ENCODE measurements around the gene SH2B3. TPM values are rescaled to one million over a fixed set of nuclear protein-coding genes. Genes with fewer than 3 reads are reported as not detected.

Gene SH2B3
- total RNA-seq, 1 donor from 2014 or later, result 18.3 TPM

DNA sequence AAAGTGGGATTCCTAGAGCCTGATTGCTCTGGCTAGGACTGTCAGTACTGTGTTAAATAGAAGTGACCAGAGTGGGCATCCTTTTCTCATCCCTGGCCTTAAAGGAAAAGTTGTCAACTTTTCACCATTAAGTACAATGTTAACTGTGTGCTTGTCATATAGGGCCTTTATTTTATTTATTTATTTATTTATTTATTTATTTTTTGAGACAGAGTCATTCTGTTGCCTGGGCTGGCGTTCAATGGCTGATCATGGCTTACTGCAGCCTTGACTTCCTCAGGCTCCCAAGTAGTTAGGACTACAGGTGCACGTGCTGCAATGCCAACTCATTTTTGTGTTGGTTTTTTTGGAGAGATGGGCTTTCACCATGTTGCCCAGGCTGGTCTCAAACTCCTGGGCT is 11.6 kb downstream of the SH2B3 start:
- no peak overlapping the region for H3K27ac Mint-ChIP-seq (ENCODE audit: unreplicated experiment)
- no peaks in the 10 kb centered on the region for H3K9me3 Mint-ChIP-seq (ENCODE audit: low read depth)
- no peak for DNase-seq (ENCODE audit: low spot score)
- H3K36me3 Mint-ChIP-seq (ENCODE audit: low read depth), result peaks cover 5% of the 10 kb centered on the region
- TF ChIP-seq, protein P1, sequence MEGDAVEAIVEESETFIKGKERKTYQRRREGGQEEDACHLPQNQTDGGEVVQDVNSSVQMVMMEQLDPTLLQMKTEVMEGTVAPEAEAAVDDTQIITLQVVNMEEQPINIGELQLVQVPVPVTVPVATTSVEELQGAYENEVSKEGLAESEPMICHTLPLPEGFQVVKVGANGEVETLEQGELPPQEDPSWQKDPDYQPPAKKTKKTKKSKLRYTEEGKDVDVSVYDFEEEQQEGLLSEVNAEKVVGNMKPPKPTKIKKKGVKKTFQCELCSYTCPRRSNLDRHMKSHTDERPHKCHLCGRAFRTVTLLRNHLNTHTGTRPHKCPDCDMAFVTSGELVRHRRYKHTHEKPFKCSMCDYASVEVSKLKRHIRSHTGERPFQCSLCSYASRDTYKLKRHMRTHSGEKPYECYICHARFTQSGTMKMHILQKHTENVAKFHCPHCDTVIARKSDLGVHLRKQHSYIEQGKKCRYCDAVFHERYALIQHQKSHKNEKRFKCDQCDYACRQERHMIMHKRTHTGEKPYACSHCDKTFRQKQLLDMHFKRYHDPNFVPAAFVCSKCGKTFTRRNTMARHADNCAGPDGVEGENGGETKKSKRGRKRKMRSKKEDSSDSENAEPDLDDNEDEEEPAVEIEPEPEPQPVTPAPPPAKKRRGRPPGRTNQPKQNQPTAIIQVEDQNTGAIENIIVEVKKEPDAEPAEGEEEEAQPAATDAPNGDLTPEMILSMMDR (IDR thresholded peaks at IDR 0.05), result no peak
- no peak overlapping the region for H3K4me3 Mint-ChIP-seq (ENCODE audit: unreplicated experiment)
- H3K27me3 Mint-ChIP-seq (ENCODE audit: low read depth), result no peaks in the 10 kb centered on the region
- peaks cover 19% of the 10 kb centered on the region for H3K4me1 Mint-ChIP-seq (ENCODE audit: low read depth)

- H3K4me3 Mint-ChIP-seq (ENCODE audit: unreplicated experiment), result no peak overlapping the region
- DNase-seq (ENCODE audit: low spot score), result no peak
- H3K27me3 Mint-ChIP-seq (ENCODE audit: low read depth), result no peaks in the 10 kb centered on the region
- TF ChIP-seq, protein P1 (IDR thresholded peaks at IDR 0.05), result no peak
- H3K27ac Mint-ChIP-seq (ENCODE audit: unreplicated experiment), result no peak overlapping the region
- peaks cover 5% of the 10 kb centered on the region for H3K36me3 Mint-ChIP-seq (ENCODE audit: low read depth)
- H3K9me3 Mint-ChIP-seq (ENCODE audit: low read depth), result no peaks in the 10 kb centered on the region
- peaks cover 14% of the 10 kb centered on the region for H3K4me1 Mint-ChIP-seq (ENCODE audit: low read depth)
Measured at GRCh38 chr12:111417784-111418593, 12.3 kb downstream of the SH2B3 start.

GRCh38 chr12:111418594-111418880 is 12.8 kb downstream of the SH2B3 start:
- DNase-seq (ENCODE audit: low spot score), result no peak
- Mint-ChIP-seq H3K27me3 (ENCODE audit: low read depth) (no peaks in the 10 kb centered on the region), H3K4me1 (ENCODE audit: low read depth) (peaks cover 9% of the 10 kb centered on the region), H3K36me3 (ENCODE audit: low read depth) (peaks cover 5% of the 10 kb centered on the region), H3K27ac (ENCODE audit: unreplicated experiment) (no peak overlapping the region), H3K4me3 (ENCODE audit: unreplicated experiment) (no peak overlapping the region), H3K9me3 (ENCODE audit: low read depth) (no peaks in the 10 kb centered on the region)
- TF ChIP-seq, protein P1 (IDR thresholded peaks at IDR 0.05), result no peak

- TF ChIP-seq, protein P1 (IDR thresholded peaks at IDR 0.05), result no peak
- Mint-ChIP-seq H3K27ac (ENCODE audit: unreplicated experiment) (no peak overlapping the region), H3K4me3 (ENCODE audit: unreplicated experiment) (no peak overlapping the region), H3K27me3 (ENCODE audit: low read depth) (no peaks in the 10 kb centered on the region), H3K36me3 (ENCODE audit: low read depth) (peaks cover 5% of the 10 kb centered on the region), H3K9me3 (ENCODE audit: low read depth) (no peaks in the 10 kb centered on the region), H3K4me1 (ENCODE audit: low read depth) (peaks cover 9% of the 10 kb centered on the region)
- DNase-seq (ENCODE audit: low spot score), result no peak
Measured at GRCh38 chr12:111419784-111420183, 14.1 kb downstream of the SH2B3 start.

GRCh38 chr12:111420494-111420893 is 14.8 kb downstream of the SH2B3 start:
- Mint-ChIP-seq H3K9me3 (ENCODE audit: low read depth) (no peaks in the 10 kb centered on the region), H3K4me3 (ENCODE audit: unreplicated experiment) (no peak overlapping the region), H3K36me3 (ENCODE audit: low read depth) (peaks cover 5% of the 10 kb centered on the region), H3K4me1 (ENCODE audit: low read depth) (peaks cover 16% of the 10 kb centered on the region), H3K27me3 (ENCODE audit: low read depth) (no peaks in the 10 kb centered on the region), H3K27ac (ENCODE audit: unreplicated experiment) (no peak overlapping the region)
- TF ChIP-seq, protein P1 (IDR thresholded peaks at IDR 0.05), result no peak
- DNase-seq (ENCODE audit: low spot score), result no peak
